Parathyroid adenoma (tissue), 2 donors: ENCODE results near the gene KLRC3.
"Not testable (repeated sequence)": the region's sequence is repeated elsewhere in the genome, so short reads cannot be mapped to it uniquely, and the experiment has no call there.

Experiments used
- H2AFZ ChIP-seq: fragments of 300-600 bp; sonication (generic); one replicate; pipeline ENCODE4 v1.7.0; 2017; ENCODE audit warnings: antibody characterized with exemption, mild to moderate bottlenecking
- H3K27ac ChIP-seq: fragments of 300-600 bp; sonication (generic); one replicate; pipeline ENCODE4 v1.7.0; 2017
- H3K27me3 ChIP-seq: fragments of 300-600 bp; sonication (generic); one replicate; pipeline ENCODE4 v1.7.0; 2017; ENCODE audit warnings: low read length; ENCODE audit not compliant: control insufficient read depth, insufficient read depth
- H3K36me3 ChIP-seq: fragments of 300-600 bp; sonication (generic); one replicate; pipeline ENCODE4 v1.7.0; 2017; ENCODE audit warnings: low read length; ENCODE audit not compliant: control insufficient read depth, insufficient read depth
- H3K4me1 ChIP-seq: fragments of 300-600 bp; sonication (generic); one replicate; pipeline ENCODE4 v1.7.0; 2017; ENCODE audit warnings: control low read depth
- H3K4me2 ChIP-seq: fragments of 300-600 bp; sonication (generic); one replicate; pipeline ENCODE4 v1.7.0; 2017; ENCODE audit warnings: low read length
- H3K4me3 ChIP-seq: fragments of 300-600 bp; sonication (generic); one replicate; pipeline ENCODE4 v1.7.0; 2017; ENCODE audit warnings: low read depth, low read length
- H3K79me2 ChIP-seq: fragments of 300-600 bp; sonication (generic); one replicate; pipeline ENCODE4 v1.7.0; 2017; ENCODE audit warnings: control low read depth
- H3K9ac ChIP-seq: fragments of 300-600 bp; sonication (generic); one replicate; pipeline ENCODE4 v1.7.0; 2017; ENCODE audit warnings: mild to moderate bottlenecking
- H3K9me3 ChIP-seq: fragments of 300-600 bp; sonication (generic); one replicate; pipeline ENCODE4 v1.7.0; 2017; ENCODE audit warnings: low read length; ENCODE audit not compliant: control insufficient read depth
- CTCF ChIP-seq: fragments of 300-600 bp; sonication (generic); IDR thresholded peaks from one replicate; pipeline ENCODE4 v1.7.0; 2017; ENCODE audit warnings: antibody characterized with exemption, mild to moderate bottlenecking
- donor health status: primary hyperparathyroidism.

Gene KLRC3

GRCh38 chr12:10392394-10392930 is 27.9 kb downstream of the KLRC3 start:
- TF ChIP-seq CTCF, result no peak
- Histone ChIP-seq H3K4me1 (no peaks in the 10 kb centered on the region), H3K9ac (no peak overlapping the region), H3K27ac (no peak overlapping the region), H3K27me3 (no peaks in the 10 kb centered on the region), H3K36me3 (no peaks in the 10 kb centered on the region), H2AFZ (no peak overlapping the region), H3K4me2 (no peak overlapping the region), H3K9me3 (no peaks in the 10 kb centered on the region), H3K4me3 (no peak overlapping the region), H3K79me2 (no peaks in the 10 kb centered on the region)

- H3K27me3 ChIP-seq, H3K36me3 ChIP-seq, H3K4me2 ChIP-seq, H3K9ac ChIP-seq, H3K4me1 ChIP-seq, H3K79me2 ChIP-seq, H3K4me3 ChIP-seq, H3K27ac ChIP-seq, H3K9me3 ChIP-seq, H2AFZ ChIP-seq: not testable (repeated sequence)
Measured at GRCh38 chr12:10390991-10391390, 29.4 kb downstream of the KLRC3 start.

GRCh38 chr12:10389904-10390303 is 30.5 kb downstream of the KLRC3 start, which contains the start of gene KLRK1:
TSS of gene KLRK1 (minus strand) at chr12:10390041. CDS start at chr12:10388810, 1,231 bp downstream.
- Histone ChIP-seq H3K27me3 (no peaks in the 10 kb centered on the region), H2AFZ (no peak within 1 kb of the TSS), H3K4me3 (no peak within 1 kb of the TSS), H3K36me3 (no peaks in the 10 kb centered on the region), H3K9me3 (no peaks in the 10 kb centered on the region), H3K79me2 (no peaks in the 10 kb centered on the region), H3K4me2 (no peak within 1 kb of the TSS), H3K4me1 (no peaks in the 10 kb centered on the region), H3K9ac (no peak within 1 kb of the TSS), H3K27ac (no peak within 1 kb of the TSS)
- no peak for TF ChIP-seq CTCF

- no peaks in the 10 kb centered on the region for H3K4me1 ChIP-seq
- no peaks in the 10 kb centered on the region for H3K79me2 ChIP-seq
- H3K9me3 ChIP-seq, result no peaks in the 10 kb centered on the region
- TF ChIP-seq CTCF, result no peak
- H3K36me3 ChIP-seq, result no peaks in the 10 kb centered on the region
- H3K27me3 ChIP-seq, result no peaks in the 10 kb centered on the region
- H3K4me3 ChIP-seq, result no peak overlapping the region
- no peak overlapping the region for H2AFZ ChIP-seq
- H3K4me2 ChIP-seq, result no peak overlapping the region
- no peak overlapping the region for H3K27ac ChIP-seq
- no peak overlapping the region for H3K9ac ChIP-seq
Measured at GRCh38 chr12:10388624-10389413, 31.6 kb downstream of the KLRC3 start.

- not testable (repeated sequence) for H3K27ac ChIP-seq, H3K4me1 ChIP-seq, H3K9me3 ChIP-seq, H3K4me2 ChIP-seq, H2AFZ ChIP-seq, H3K79me2 ChIP-seq, H3K9ac ChIP-seq, H3K36me3 ChIP-seq, H3K4me3 ChIP-seq, H3K27me3 ChIP-seq
Measured at GRCh38 chr12:10387498-10387897, 32.9 kb downstream of the KLRC3 start.
